NK-92 (cell line): ENCODE data around the gene HSD11B2.

Experiments used
- DNase-seq: peaks from one replicate; lab custom pipeline; 2025; ENCODE audit not compliant: unreplicated experiment; lab: John Stamatoyannopoulos, UW

The HSD11B2 gene

DNA sequence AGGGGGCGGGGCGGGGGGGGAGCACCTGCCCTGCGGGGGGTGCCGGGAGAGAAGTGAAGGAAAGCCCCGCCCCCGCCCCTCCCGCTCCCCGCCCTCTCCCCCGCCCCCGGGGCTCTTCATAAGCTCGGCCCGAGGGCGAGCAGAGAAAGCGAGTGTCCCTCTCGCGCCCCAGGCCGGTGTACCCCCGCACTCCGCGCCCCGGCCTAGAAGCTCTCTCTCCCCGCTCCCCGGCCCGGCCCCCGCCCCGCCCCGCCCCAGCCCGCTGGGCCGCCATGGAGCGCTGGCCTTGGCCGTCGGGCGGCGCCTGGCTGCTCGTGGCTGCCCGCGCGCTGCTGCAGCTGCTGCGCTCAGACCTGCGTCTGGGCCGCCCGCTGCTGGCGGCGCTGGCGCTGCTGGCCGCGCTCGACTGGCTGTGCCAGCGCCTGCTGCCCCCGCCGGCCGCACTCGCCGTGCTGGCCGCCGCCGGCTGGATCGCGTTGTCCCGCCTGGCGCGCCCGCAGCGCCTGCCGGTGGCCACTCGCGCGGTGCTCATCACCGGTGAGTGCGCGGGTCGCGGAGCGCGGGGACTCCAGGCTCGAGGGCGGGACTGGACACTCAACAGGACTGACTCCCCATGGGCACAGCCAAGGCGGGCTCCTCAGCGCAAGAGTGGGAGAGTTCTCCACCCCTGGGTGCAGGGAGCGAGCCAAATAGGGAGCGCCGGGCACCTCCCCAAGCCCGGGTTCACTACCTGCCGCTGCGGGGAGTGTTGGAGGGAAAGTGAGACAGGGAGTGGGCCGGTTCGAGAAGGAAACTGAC is at the start of gene HSD11B2:
Gene HSD11B2 (plus strand): TSS at position 145 of the 798 bp plus-strand sequence. CDS start 128 bp downstream, at position 273.
- no peak for DNase-seq

GRCh38 chr16:67383284-67383683 is 47.6 kb upstream of the HSD11B2 start:
- DNase-seq = no peak

DNA sequence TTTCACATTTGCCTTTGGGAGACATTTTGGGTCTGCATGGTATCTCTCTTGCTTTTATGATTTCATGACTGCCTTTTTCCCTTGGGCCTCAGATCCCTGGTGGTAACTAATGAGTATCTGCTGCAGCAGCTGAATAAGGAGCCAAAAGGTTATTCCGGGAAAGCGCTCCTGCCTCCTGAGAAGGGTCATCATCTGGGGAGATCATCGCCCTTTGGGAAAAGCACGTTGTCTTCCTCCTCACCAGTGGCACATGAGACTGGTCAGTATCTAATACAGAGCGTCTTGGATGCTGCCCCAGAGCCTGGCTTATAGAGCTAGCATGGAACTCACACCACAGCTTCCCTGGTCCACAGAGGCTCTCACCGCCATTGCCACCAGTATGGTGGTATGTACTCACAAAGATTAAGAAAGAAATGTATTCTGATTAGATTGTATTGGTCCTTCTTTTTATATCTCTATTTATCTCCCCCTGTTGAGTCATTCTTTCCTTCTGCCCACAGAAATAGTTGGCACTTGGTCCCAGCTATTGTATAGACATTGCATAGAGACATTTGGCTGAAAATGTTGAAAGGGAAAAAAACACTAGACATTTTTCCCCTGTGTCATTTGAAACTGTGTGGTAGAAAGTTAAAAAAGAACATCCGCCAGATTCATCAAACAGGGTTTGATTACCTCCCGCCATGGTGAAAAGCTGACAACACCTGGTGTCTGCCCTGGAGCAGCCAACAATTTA is 46.0 kb upstream of the HSD11B2 start:
- no peak for DNase-seq

- no peak for DNase-seq
Observed at GRCh38 chr16:67386861-67387455, 44.0 kb upstream of the HSD11B2 start.

DNA sequence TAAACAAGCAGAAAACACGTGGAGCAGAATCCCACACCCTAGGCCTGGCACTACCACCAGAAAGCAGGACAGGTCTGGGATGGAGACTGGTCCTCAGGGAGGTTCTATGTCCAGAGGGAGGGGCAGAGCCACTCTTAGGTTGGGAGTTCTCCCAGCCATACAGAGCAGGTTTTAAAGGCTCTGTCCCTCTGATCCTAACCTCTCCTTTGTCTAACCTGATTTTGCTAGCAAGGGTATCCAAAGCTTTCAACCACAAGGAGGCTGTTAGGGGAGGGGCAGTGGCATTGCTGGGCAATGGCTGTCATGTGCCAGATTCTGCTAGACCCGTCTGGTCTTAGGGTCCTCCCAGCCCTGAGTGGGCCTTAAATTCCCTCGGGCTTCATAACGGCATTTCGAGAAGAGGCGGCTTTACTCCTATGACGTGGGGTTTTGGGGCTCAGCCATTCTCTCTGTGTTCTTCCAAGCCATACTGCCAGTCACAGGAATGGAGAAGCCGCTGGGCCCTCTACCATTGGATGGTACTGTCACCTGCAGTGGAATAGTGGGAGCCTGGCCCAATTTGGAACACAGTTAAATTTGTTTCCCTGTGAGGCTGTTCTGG is 43.3 kb upstream of the HSD11B2 start:
- no peak for DNase-seq

DNA sequence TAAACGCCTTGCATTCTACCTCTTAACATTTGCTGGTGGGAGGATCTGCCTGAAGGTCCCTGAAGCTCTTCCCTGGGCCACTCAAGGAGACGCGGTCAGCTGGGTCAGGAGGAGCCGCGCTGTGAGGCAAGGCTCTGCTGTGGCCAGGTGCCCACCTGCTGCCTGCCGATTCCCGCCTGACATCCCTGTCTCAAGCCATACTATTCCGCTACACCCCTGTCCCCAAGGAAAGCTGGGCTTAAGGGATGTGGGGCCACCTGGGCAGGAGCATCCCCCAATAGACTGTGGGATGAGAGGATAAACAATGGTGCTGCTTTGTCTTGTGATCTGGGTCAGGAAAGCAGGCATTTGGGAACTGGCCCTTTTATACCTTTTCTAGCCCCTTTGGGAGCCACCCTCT is 42.7 kb upstream of the HSD11B2 start:
- no peak for DNase-seq

DNA sequence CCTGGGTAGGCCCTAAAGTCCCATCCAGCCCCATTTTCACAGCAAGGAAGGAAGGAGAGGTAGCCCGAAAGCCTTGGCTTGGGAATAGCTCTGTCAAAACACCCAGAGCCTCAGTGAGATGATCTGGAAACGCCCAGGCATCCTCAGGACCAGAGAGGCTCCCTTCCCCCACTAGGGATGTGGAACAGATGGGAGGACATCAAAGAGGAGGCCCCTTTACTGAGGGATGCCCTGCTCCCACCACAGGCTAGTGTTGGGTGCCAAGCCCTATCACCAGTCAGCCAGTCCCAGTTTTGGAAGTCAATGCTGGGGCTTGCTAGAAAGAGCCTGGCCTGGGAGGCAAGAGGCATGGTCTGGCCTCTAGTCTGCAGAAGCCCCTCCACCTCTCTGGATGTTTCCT is 42.3 kb upstream of the HSD11B2 start:
- DNase-seq = no peak

GRCh38 chr16:67389911-67390815 is 40.8 kb upstream of the HSD11B2 start:
- no peak for DNase-seq

GRCh38 chr16:67390816-67391423 is 40.0 kb upstream of the HSD11B2 start:
- DNase-seq = no peak

DNA sequence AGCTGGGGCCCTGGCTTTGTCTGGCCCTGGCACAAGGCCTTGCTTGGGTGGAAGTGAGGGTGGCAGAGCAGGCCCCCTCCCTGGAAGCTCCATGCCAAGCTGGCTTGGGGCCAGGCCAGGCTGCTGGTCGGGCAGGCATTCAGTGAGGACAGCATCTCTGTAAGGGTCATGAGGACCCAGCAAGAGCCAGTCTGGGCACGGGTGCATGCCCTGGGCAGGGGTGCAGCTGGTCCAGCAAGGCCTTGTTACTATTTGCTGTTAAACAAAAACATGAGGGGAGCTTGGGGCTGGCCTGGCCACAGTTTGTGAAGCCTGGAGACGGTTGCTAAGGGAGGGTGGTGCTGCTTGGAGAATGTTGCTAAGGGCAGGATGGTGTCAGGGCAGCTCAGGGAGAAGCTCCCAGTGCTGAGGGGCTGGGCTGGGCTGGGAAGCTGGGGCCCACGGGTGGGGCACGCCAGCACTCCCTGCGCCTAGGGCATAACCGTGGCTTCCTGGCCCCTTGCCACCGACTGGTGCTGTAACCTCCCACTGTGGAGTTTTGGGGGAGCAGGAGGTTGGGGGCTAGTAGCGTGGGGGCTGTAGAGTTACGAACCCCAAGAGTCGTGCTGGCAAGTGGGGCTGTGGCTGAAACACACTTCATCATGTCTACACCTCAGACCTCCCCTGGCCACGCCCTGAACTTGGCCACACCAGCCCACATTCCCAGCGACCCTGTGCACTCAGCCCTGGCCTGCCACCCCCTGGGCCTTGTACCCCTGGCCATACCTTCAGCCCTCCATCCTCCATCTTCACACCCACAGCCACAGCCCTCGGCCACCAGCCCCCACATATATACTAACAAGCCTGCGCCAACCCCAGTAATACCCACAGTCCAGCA is 39.3 kb upstream of the HSD11B2 start:
- no peak for DNase-seq

DNA sequence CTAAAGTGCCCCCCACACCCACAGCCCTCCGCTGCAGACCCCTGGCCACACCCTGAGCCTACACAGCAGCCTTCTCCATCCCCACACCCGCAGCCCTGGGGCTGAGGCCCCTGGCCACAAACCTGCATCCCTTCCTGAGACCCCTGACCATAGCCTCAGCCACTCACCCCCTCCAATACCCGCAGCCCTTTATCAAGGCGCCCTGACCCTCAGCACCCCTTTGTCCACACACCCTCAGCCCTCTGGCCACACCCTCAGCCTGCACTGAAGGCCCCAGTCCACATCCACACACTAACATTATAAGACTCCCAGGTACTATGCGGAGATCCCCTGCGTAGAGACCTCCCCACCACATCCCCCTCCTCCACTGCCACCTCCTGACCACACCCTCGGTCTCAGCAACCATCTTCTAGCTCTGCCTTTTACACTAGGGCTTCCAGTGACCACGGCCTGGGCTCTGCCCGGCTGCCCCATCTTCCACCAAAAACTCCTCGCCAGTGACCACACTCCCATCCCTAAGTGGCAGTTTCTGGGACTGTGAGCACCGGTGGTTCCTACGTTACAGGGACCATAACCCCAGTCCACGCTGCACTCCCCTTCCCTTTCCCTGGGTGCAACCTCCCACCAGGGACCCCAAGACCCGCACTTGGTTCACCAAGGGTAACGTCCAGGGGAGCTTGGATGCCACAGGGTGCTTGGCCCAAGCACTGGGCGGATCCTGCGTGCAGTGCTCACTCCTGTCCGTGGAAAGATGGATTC is 38.4 kb upstream of the HSD11B2 start:
- no peak for DNase-seq

GRCh38 chr16:67393111-67393787 is 37.7 kb upstream of the HSD11B2 start, which contains the start of gene TPPP3:
Gene TPPP3 (minus strand): TSS chr16:67393498. CDS start chr16:67391111, 2,387 bp downstream.
- no peak for DNase-seq

DNA sequence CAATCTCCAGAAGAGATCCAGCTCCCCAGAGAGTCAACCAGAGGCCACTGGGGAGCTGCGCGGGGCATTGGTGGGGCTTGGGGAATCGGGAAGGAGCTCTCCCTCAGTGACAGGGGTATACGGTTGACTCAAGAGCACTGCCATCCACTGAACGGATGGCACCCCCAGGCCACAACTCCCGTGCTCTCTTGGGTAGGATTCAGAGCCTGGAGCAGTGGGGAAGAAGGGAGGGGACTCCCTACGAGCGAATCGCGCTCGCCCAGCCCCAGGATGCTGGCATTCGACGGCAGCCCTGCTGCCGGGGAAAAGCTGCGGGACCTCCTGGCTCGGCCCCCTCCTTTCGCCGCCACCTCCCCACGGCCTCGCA is 37.1 kb upstream of the HSD11B2 start:
- DNase-seq = no peak

DNA sequence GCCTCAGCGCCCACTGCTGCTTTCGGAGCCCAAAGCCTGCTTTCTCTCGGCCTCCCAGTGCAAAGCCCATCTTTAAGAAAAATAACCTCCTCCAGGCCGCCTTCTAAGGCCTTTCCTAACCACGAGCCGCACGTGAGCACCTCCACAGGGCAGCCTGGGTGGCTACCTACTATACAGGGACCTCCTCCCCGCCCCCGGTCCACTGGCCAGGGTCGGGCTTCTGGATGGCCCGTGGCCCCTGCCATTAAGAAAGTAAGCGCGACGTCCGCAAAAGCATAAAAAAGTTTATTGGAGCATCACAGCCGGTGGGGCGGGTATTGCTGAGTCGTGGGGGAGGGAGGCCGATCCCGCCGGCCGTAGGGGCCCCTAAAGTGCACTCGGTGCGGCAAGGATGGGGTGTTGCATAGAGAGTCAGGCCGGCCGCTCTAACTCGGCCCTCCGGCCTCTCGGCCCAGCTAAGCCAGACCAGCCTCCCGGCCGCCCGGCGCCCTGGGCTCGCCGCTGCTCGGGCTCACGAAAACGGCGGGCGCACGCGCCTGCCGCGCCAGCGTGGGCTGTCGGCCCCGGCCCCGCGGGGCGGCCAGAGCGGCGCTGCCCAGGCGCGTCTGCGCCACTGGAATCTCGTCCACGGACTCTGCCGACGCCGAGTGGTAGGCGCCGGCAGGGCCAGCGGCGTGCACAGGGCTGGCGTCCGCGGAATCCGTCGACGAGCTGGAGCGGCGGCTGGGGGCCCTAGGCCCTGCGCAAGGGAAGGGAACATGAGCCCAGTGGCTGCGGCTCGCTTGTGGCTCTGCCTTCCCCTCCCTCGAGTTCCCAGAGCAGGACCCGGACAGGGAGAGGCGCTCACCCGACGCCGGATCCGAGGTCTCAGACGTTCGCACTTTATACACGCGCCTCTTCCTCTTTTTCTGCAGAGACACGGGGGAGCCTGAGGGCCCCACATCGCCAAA is 36.5 kb upstream of the HSD11B2 start:
- DNase-seq = no peak

DNA sequence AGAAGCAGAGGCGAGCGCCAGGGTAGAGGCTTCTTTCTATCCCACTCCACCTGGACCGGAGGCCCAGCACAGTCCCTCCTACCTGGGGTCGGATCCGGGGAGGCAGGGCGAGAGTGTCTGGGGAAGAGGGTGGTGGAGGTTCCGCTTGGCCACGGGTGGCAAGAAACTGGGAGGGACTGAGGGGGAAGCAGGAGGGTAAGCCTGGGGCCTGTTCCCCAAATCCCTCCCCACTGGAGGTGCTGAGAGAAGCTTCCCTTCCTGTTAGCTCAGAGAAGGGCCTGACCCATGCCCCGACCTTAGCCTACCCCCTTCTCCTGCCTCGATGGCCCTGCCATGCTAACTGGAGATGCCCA is 35.8 kb upstream of the HSD11B2 start:
- DNase-seq = no peak

GRCh38 chr16:67395458-67396158 is 35.3 kb upstream of the HSD11B2 start:
- no peak for DNase-seq
